HCT116 (cell line): Measurements from ENCODE around the gene OPHN1. TPM values are rescaled to one million over a fixed set of nuclear protein-coding genes. Genes with fewer than 3 reads are reported as not detected.

Source experiments
- ATAC-seq: fragments of 200-7000 bp; cut with Tn5 transposase; 2 replicates; pipeline ENCODE4 v1.9.1; 2020; ENCODE audit warnings: mild to moderate bottlenecking, moderate library complexity
- BruUV-seq: library from RNA; stranded (reverse); fragments of 400-500 nt; replicated peaks from 2 replicates; lab custom pipeline; 2021; lab: Mats Ljungman, UMichigan
- CTCF ChIA-PET: fragments of 300-600 bp; sonication (Branson Sonifier 250); formaldehyde crosslinking; loops from one replicate; lab custom pipeline; 2021; ENCODE audit warnings: antibody characterized with exemption; lab: Charles Lee
- POLR2A ChIA-PET: fragments of 300-600, 350-600 bp; sonication (Branson Sonifier 250); formaldehyde crosslinking; loops from one replicate; lab custom pipeline; 2021; ENCODE audit warnings: antibody characterized with exemption; lab: Charles Lee
- RAD21 ChIA-PET, 2 experiments: fragments of 300-600 bp; sonication (Branson Sonifier 250); formaldehyde crosslinking; loops; one replicate each; lab custom pipeline; 2023; ENCODE audit warnings: low total read pairs in 2 of 2; ENCODE audit not compliant: uncharacterized antibody in 2 of 2, unreplicated experiment in 2 of 2, low non-redundant PET in 1 of 2; lab: Charles Lee
- DNase-seq: peaks from one replicate; pipeline ENCODE4 v3.0.0-alpha.2; 2010; ENCODE audit warnings: low read depth, low spot score
- H2AFZ ChIP-seq: fragments of 200-600 bp; shearing (Covaris generic), sonication (generic); 2 replicates; pipeline ENCODE4 v1.6.1; 2017; ENCODE audit warnings: low read depth, mixed run types, mixed read lengths, antibody characterized with exemption, low read length; ENCODE audit not compliant: poor library complexity, severe bottlenecking
- H3K27ac ChIP-seq: 2 replicates; pipeline ENCODE4 v1.5.1; 2012; ENCODE audit warnings: low read depth, low read length
- H3K27me3 ChIP-seq: fragments of 200-600 bp; sonication (generic); 2 replicates; pipeline ENCODE4 v1.6.1; 2016; ENCODE audit warnings: mixed run types, low read length, mixed read lengths; ENCODE audit not compliant: insufficient read depth
- H3K36me3 ChIP-seq, 2 experiments: fragments of 200-500 bp in 1 of 2; fragments of 200-600 bp in 1 of 2; sonication (Bioruptor generic) in 1 of 2; sonication (generic) in 1 of 2; 2 replicates each; pipeline versions ENCODE4 v1.5.1 to v1.6.1; 2014 to 2016; ENCODE audit warnings: low read length in 2 of 2, inconsistent platforms in 1 of 2, mixed read lengths in 1 of 2, mixed run types in 1 of 2; ENCODE audit not compliant: insufficient read depth in 2 of 2, control insufficient read depth in 1 of 2
- H3K4me1 ChIP-seq, 2 experiments: fragments of 200-600 bp in 1 of 2; sonication (generic) in 1 of 2; 2 replicates each; pipeline versions ENCODE4 v1.5.1 to v1.6.1; 2012 to 2017; ENCODE audit warnings: low read length in 2 of 2, inconsistent platforms in 1 of 2, mild to moderate bottlenecking in 1 of 2, mixed read lengths in 1 of 2, mixed run types in 1 of 2, moderate library complexity in 1 of 2; ENCODE audit not compliant: insufficient read depth in 2 of 2, control insufficient read depth in 1 of 2
- H3K4me2 ChIP-seq: fragments of 200-600 bp; sonication (generic); 2 replicates; pipeline ENCODE4 v1.6.1; 2017; ENCODE audit warnings: mixed run types, low read length, mixed read lengths
- H3K4me3 ChIP-seq, 2 experiments: fragments of 200-600 bp in 1 of 2; sonication (generic) in 1 of 2; replicated peaks in 1 of 2; 2 replicates each; pipeline ENCODE4 v1.5.1; 2011 to 2016; ENCODE audit warnings: low read length in 2 of 2, control low read depth in 1 of 2, low read depth in 1 of 2, mild to moderate bottlenecking in 1 of 2, mixed read lengths in 1 of 2, mixed run types in 1 of 2
- H3K79me2 ChIP-seq: fragments of 200-600 bp; sonication (generic); 2 replicates; pipeline ENCODE4 v1.6.1; 2017; ENCODE audit warnings: mild to moderate bottlenecking, mixed run types, low read length, moderate library complexity, mixed read lengths; ENCODE audit not compliant: insufficient read depth
- H3K9ac ChIP-seq: fragments of 200-600 bp; sonication (generic); 2 replicates; pipeline ENCODE4 v1.6.1; 2016; ENCODE audit warnings: low read length, mixed read lengths
- H3K9me2 ChIP-seq: fragments of 200-600 bp; sonication (generic), shearing (Covaris generic); 2 replicates; pipeline ENCODE4 v1.6.1; 2017; ENCODE audit warnings: mixed run types, mild to moderate bottlenecking, moderate library complexity; ENCODE audit not compliant: insufficient read depth
- H3K9me3 ChIP-seq, 2 experiments: fragments of 200-500 bp in 1 of 2; fragments of 200-600 bp in 1 of 2; sonication (Bioruptor generic) in 1 of 2; sonication (generic) in 1 of 2; 2 replicates each; pipeline ENCODE4 v1.6.1; 2014 to 2017; ENCODE audit warnings: low read length in 2 of 2, mixed read lengths in 2 of 2, inconsistent platforms in 1 of 2, low read depth in 1 of 2, mild to moderate bottlenecking in 1 of 2, mixed run types in 1 of 2, moderate library complexity in 1 of 2; ENCODE audit not compliant: control insufficient read depth in 1 of 2, insufficient read depth in 1 of 2
- H4K20me1 ChIP-seq: fragments of 200-600 bp; sonication (generic), shearing (Covaris generic); 2 replicates; pipeline ENCODE4 v1.6.1; 2017; ENCODE audit warnings: mixed run types, mild to moderate bottlenecking, moderate library complexity; ENCODE audit not compliant: insufficient read depth
- CEBPB ChIP-seq: IDR thresholded peaks from 2 replicates; pipeline ENCODE4 v1.6.1; 2012; ENCODE audit warnings: low read depth
- EZH2 ChIP-seq: fragments of 200-600 bp; sonication (generic); IDR thresholded peaks from 2 replicates; pipeline ENCODE4 v1.6.1; 2017; ENCODE audit warnings: antibody characterized with exemption, mixed run types
- FOSL1 ChIP-seq: IDR thresholded peaks from 2 replicates; pipeline ENCODE4 v1.6.1; 2012; ENCODE audit warnings: low read depth
- JUND ChIP-seq: IDR thresholded peaks from 2 replicates; pipeline ENCODE4 v1.6.1; 2012
- POLR2A ChIP-seq: IDR thresholded peaks from 2 replicates; pipeline ENCODE4 v1.7.0; 2011; ENCODE audit warnings: borderline replicate concordance; ENCODE audit not compliant: insufficient read depth, insufficient read length; ENCODE audit errors: extremely low read depth
- SIN3A ChIP-seq: IDR thresholded peaks from 2 replicates; pipeline ENCODE4 v1.6.1; 2012; ENCODE audit warnings: low read depth
- SP1 ChIP-seq: IDR thresholded peaks from 2 replicates; pipeline ENCODE4 v1.6.1; 2012; ENCODE audit warnings: low read depth
- SRF ChIP-seq: IDR thresholded peaks from 2 replicates; pipeline ENCODE4 v1.6.1; 2012; ENCODE audit warnings: low read depth
- ZNF274 ChIP-seq: fragments of 200-500 bp; sonication (Bioruptor generic); IDR thresholded peaks from 2 replicates; pipeline ENCODE4 v1.6.1; 2014; ENCODE audit warnings: mild to moderate bottlenecking, low read depth, low read length, inconsistent platforms
- intact Hi-C: fragments of 100-400 bp; cut with micrococcal nuclease; formaldehyde crosslinking; loops from 2 replicates; pipeline ENCODE4 v1.10.0; 2022
- total RNA-seq: library from RNA; stranded (reverse); gene quantifications from one replicate; pipeline ENCODE4 v1.2.1, GENCODE V29; 2021; ENCODE audit not compliant: unreplicated experiment
- TF ChIP-seq, protein P1 (sequence below): IDR thresholded peaks from 2 replicates; pipeline ENCODE4 v1.6.1; 2012; ENCODE audit warnings: low read depth
- TF ChIP-seq, protein P2 (sequence below): IDR thresholded peaks from 2 replicates; pipeline ENCODE4 v1.6.1; 2012

OPHN1 gene
- total RNA-seq, 1 experiment from 2014 or later: 2.9 TPM

- POLR2A ChIA-PET: no interaction called here
- CTCF ChIA-PET: no interaction called here
- Histone ChIP-seq H3K9ac (no peak overlapping the region), H4K20me1 (no peaks in the 10 kb centered on the region), H3K9me3 (no peaks in the 10 kb centered on the region), H3K4me3 (no peak overlapping the region), H3K27me3 (no peaks in the 10 kb centered on the region), H3K79me2 (no peaks in the 10 kb centered on the region), H2AFZ (no peak overlapping the region), H3K36me3 (no peaks in the 10 kb centered on the region), H3K9me2 (no peaks in the 10 kb centered on the region), H3K27ac (no peak overlapping the region), H3K4me1 (peaks cover 0 to under 1% of the 10 kb centered on the region in 2 experiments; a peak in 1 of 4 replicates), H3K4me2 (no peak overlapping the region)
- TF ChIP-seq SRF (no peak), SP1 (no peak), FOSL1 (no peak), JUND (no peak), SIN3A (no peak), POLR2A (no peak), ZNF274 (no peak), EZH2 (no peak), CEBPB (no peak)
- TF ChIP-seq, protein P1, sequence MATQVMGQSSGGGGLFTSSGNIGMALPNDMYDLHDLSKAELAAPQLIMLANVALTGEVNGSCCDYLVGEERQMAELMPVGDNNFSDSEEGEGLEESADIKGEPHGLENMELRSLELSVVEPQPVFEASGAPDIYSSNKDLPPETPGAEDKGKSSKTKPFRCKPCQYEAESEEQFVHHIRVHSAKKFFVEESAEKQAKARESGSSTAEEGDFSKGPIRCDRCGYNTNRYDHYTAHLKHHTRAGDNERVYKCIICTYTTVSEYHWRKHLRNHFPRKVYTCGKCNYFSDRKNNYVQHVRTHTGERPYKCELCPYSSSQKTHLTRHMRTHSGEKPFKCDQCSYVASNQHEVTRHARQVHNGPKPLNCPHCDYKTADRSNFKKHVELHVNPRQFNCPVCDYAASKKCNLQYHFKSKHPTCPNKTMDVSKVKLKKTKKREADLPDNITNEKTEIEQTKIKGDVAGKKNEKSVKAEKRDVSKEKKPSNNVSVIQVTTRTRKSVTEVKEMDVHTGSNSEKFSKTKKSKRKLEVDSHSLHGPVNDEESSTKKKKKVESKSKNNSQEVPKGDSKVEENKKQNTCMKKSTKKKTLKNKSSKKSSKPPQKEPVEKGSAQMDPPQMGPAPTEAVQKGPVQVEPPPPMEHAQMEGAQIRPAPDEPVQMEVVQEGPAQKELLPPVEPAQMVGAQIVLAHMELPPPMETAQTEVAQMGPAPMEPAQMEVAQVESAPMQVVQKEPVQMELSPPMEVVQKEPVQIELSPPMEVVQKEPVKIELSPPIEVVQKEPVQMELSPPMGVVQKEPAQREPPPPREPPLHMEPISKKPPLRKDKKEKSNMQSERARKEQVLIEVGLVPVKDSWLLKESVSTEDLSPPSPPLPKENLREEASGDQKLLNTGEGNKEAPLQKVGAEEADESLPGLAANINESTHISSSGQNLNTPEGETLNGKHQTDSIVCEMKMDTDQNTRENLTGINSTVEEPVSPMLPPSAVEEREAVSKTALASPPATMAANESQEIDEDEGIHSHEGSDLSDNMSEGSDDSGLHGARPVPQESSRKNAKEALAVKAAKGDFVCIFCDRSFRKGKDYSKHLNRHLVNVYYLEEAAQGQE: no peak
- TF ChIP-seq, protein P2, sequence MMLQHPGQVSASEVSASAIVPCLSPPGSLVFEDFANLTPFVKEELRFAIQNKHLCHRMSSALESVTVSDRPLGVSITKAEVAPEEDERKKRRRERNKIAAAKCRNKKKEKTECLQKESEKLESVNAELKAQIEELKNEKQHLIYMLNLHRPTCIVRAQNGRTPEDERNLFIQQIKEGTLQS: no peak
- RAD21 ChIA-PET: no interaction called here
- ATAC-seq: no peak
- DNase-seq: no peak
- intact Hi-C loops: no loop called here
- no TSS peak for BruUV-seq
Measured at GRCh38 chrX:68287419-68287818, 145.9 kb downstream of the OPHN1 start.
